IMR-90 (cell line): ENCODE data around the gene GNA15. TPM values are rescaled to one million over a fixed set of nuclear protein-coding genes. Genes with fewer than 3 reads are reported as not detected.

Experiments used
- ATAC-seq: fragments of 200-7000 bp; cut with Tn5 transposase; 2 replicates; pipeline ENCODE4 v1.9.1; 2020; ENCODE audit warnings: low read depth, mild to moderate bottlenecking, moderate library complexity
- BruUV-seq: library from RNA; stranded (reverse); fragments of 400-500 nt; replicated peaks from 2 replicates; lab custom pipeline; 2021; lab: Mats Ljungman, UMichigan
- CTCF ChIA-PET: fragments of 300-600 bp; formaldehyde crosslinking; extraction: SDS; loops from one replicate; lab custom pipeline; 2021; ENCODE audit warnings: antibody characterized with exemption; lab: Yijun Ruan, JAX
- POLR2A ChIA-PET: fragments of 300-600 bp; sonication (Branson Sonifier 250); formaldehyde crosslinking; loops from one replicate; lab custom pipeline; 2022; ENCODE audit warnings: antibody characterized with exemption; ENCODE audit not compliant: unreplicated experiment; lab: Charles Lee
- DNase-seq: peaks from one replicate; pipeline ENCODE4 v3.0.0; 2013
- H2AFZ ChIP-seq: replicated peaks from 2 replicates; pipeline ENCODE3; 2013; ENCODE audit warnings: low read length, mild to moderate bottlenecking; ENCODE audit not compliant: poor library complexity
- H2AK5ac ChIP-seq: 2 replicates; pipeline ENCODE4 v1.6.1; 2013; ENCODE audit warnings: low read depth, low read length, inconsistent platforms
- H2AK9ac ChIP-seq: replicated peaks from 2 replicates; pipeline ENCODE3; 2013; ENCODE audit warnings: mild to moderate bottlenecking, low read depth, low read length, moderate library complexity; ENCODE audit not compliant: poor library complexity
- H2BK120ac ChIP-seq: 2 replicates; pipeline ENCODE4 v1.6.1; 2013; ENCODE audit warnings: low read depth, low read length, inconsistent platforms
- H2BK15ac ChIP-seq: 3 replicates; pipeline ENCODE4 v1.6.1; 2013; ENCODE audit warnings: low read depth, low read length, inconsistent platforms
- H2BK20ac ChIP-seq: 2 replicates; pipeline ENCODE4 v1.6.1; 2013; ENCODE audit warnings: low read depth, mild to moderate bottlenecking, inconsistent platforms, low read length, moderate library complexity
- H2BK5ac ChIP-seq: 2 replicates; pipeline ENCODE4 v1.6.1; 2013; ENCODE audit warnings: mild to moderate bottlenecking, low read depth, low read length, inconsistent platforms; ENCODE audit not compliant: poor library complexity, severe bottlenecking
- H3K14ac ChIP-seq: replicated peaks from 2 replicates; pipeline ENCODE4 v1.6.1; 2013; ENCODE audit warnings: low read depth, low read length, inconsistent platforms
- H3K18ac ChIP-seq: 2 replicates; pipeline ENCODE4 v1.6.1; 2013; ENCODE audit warnings: low read depth, low read length, control low read depth
- H3K23ac ChIP-seq: 2 replicates; pipeline ENCODE4 v1.6.1; 2013; ENCODE audit warnings: low read depth, low read length, inconsistent platforms
- H3K27ac ChIP-seq: 2 replicates; pipeline ENCODE4 v1.5.1; 2013; ENCODE audit warnings: mild to moderate bottlenecking, control low read depth, low read length; ENCODE audit not compliant: insufficient read depth
- H3K27me3 ChIP-seq: 2 replicates; pipeline ENCODE4 v1.6.1; 2013; ENCODE audit warnings: low read length; ENCODE audit not compliant: control insufficient read depth, insufficient read depth
- H3K36me3 ChIP-seq: 2 replicates; pipeline ENCODE4 v1.6.1; 2013; ENCODE audit warnings: low read length, mixed read lengths; ENCODE audit not compliant: control insufficient read depth, insufficient read depth
- H3K4ac ChIP-seq: 2 replicates; pipeline ENCODE4 v1.6.1; 2013; ENCODE audit warnings: low read depth, low read length, inconsistent platforms
- H3K4me1 ChIP-seq: 2 replicates; pipeline ENCODE4 v1.6.1; 2013; ENCODE audit warnings: low read length, mixed read lengths; ENCODE audit not compliant: control insufficient read depth, insufficient read depth
- H3K4me2 ChIP-seq: 2 replicates; pipeline ENCODE4 v1.6.1; 2013; ENCODE audit warnings: low read depth, mild to moderate bottlenecking, control low read depth, low read length, moderate library complexity
- H3K4me3 ChIP-seq: 2 replicates; pipeline ENCODE4 v1.5.1; 2013; ENCODE audit warnings: low read depth, mild to moderate bottlenecking, control low read depth, low read length, moderate library complexity; ENCODE audit not compliant: insufficient read depth
- H3K56ac ChIP-seq: 2 replicates; pipeline ENCODE4 v1.6.1; 2013; ENCODE audit warnings: low read length, inconsistent platforms; ENCODE audit not compliant: insufficient read depth; ENCODE audit errors: extremely low read depth
- H3K79me1 ChIP-seq, 2 experiments: 2 replicates each; pipeline ENCODE4 v1.6.1; 2013; ENCODE audit warnings: low read length in 2 of 2, inconsistent platforms in 1 of 2, low read depth in 1 of 2
- H3K9ac ChIP-seq: 2 replicates; pipeline ENCODE4 v1.6.1; 2013; ENCODE audit warnings: low read depth, low read length, control low read depth
- H3K9me1 ChIP-seq: 2 replicates; pipeline ENCODE4 v1.6.1; 2013; ENCODE audit warnings: low read length, inconsistent platforms; ENCODE audit not compliant: insufficient read depth
- H3K9me3 ChIP-seq: 2 replicates; pipeline ENCODE4 v1.6.1; 2013; ENCODE audit warnings: low read length; ENCODE audit not compliant: control insufficient read depth, insufficient read depth
- H4K20me1 ChIP-seq: 2 replicates; pipeline ENCODE4 v1.6.1; 2013; ENCODE audit warnings: low read length, inconsistent platforms; ENCODE audit not compliant: insufficient read depth
- H4K5ac ChIP-seq: 2 replicates; pipeline ENCODE4 v1.6.1; 2013; ENCODE audit warnings: mild to moderate bottlenecking, low read depth, low read length, control low read depth
- H4K8ac ChIP-seq, 2 experiments: 2 replicates each; pipeline ENCODE4 v1.6.1; 2013; ENCODE audit warnings: low read depth in 2 of 2, low read length in 2 of 2, control low read depth in 1 of 2, inconsistent platforms in 1 of 2
- H4K91ac ChIP-seq: 2 replicates; pipeline ENCODE4 v1.6.1; 2013; ENCODE audit warnings: low read depth, low read length, inconsistent platforms; ENCODE audit not compliant: insufficient read depth
- BHLHE40 ChIP-seq: fragments of 150-350 bp; IDR thresholded peaks from 2 replicates; pipeline ENCODE4 v1.6.1; 2016; ENCODE audit warnings: mild to moderate bottlenecking, low read depth, low read length
- CEBPB ChIP-seq: IDR thresholded peaks from 2 replicates; pipeline ENCODE4 v1.6.1; 2012; ENCODE audit warnings: low read depth, low read length, improper control_type of control experiment
- CHD1 ChIP-seq: IDR thresholded peaks from 2 replicates; pipeline ENCODE4 v1.6.1; 2012; ENCODE audit warnings: low read depth, low read length, improper control_type of control experiment
- FOS ChIP-seq: fragments of 150-350 bp; IDR thresholded peaks from 2 replicates; pipeline ENCODE4 v1.6.1; 2016; ENCODE audit warnings: low read depth, low read length
- MAFK ChIP-seq: IDR thresholded peaks from 2 replicates; pipeline ENCODE4 v1.6.1; 2012; ENCODE audit warnings: low read depth, low read length, improper control_type of control experiment
- MAZ ChIP-seq: IDR thresholded peaks from 2 replicates; pipeline ENCODE4 v1.6.1; 2012; ENCODE audit warnings: low read depth, mild to moderate bottlenecking, low read length, improper control_type of control experiment, moderate library complexity, borderline replicate concordance
- MXI1 ChIP-seq: IDR thresholded peaks from 2 replicates; pipeline ENCODE4 v1.6.1; 2012; ENCODE audit warnings: low read depth, mild to moderate bottlenecking, low read length, moderate library complexity, borderline replicate concordance
- NFE2L2 ChIP-seq: fragments of 150-350 bp; IDR thresholded peaks from 2 replicates; pipeline ENCODE4 v1.6.1; 2016; ENCODE audit warnings: low read depth, mild to moderate bottlenecking, low read length
- POLR2A ChIP-seq: IDR thresholded peaks from 2 replicates; pipeline ENCODE4 v1.6.1; 2012; ENCODE audit warnings: mild to moderate bottlenecking, low read depth, low read length
- RAD21 ChIP-seq: IDR thresholded peaks from 2 replicates; pipeline ENCODE4 v1.6.1; 2012; ENCODE audit warnings: low read length, improper control_type of control experiment
- RCOR1 ChIP-seq: IDR thresholded peaks from 2 replicates; pipeline ENCODE4 v1.6.1; 2012; ENCODE audit warnings: mild to moderate bottlenecking, low read length, improper control_type of control experiment; ENCODE audit not compliant: insufficient replicate concordance
- RFX5 ChIP-seq: IDR thresholded peaks from 2 replicates; pipeline ENCODE4 v1.8.0; 2012; ENCODE audit warnings: low read depth, mild to moderate bottlenecking, low read length, moderate library complexity
- SMC3 ChIP-seq: fragments of 150-350 bp; IDR thresholded peaks from 2 replicates; pipeline ENCODE4 v1.6.1; 2016; ENCODE audit warnings: low read depth, mild to moderate bottlenecking, antibody characterized with exemption, low read length, moderate library complexity
- WGBS, 2 experiments: methylation state at CpG; one replicate each; pipeline versions ENCODE4 v1.1.5 to v1.1.7; 2013; ENCODE audit warnings: missing lambda C conversion rate in 2 of 2; ENCODE audit not compliant: insufficient read length in 1 of 2; ENCODE audit errors: extremely low coverage in 2 of 2; 5-methylcytosine and 5-hydroxymethylcytosine counted together
- dilution Hi-C: fragments of 300-500 bp; cut with HindIII; formaldehyde crosslinking; loops from one replicate; pipeline ENCODE4 v1.14.3; 2018; ENCODE audit warnings: low sequenced_read_pairs; ENCODE audit not compliant: unreplicated experiment
- in situ Hi-C: fragments of 300-500 bp; cut with MboI; formaldehyde crosslinking; loops from 3 replicates; pipeline ENCODE4 v1.14.3; 2019; ENCODE audit warnings: low sequenced_read_pairs, inconsistent platforms, mixed read lengths
- intact Hi-C: fragments of 100-400 bp; cut with micrococcal nuclease; formaldehyde crosslinking; loops from 2 replicates; pipeline ENCODE4 v1.10.0; 2022
- polyA plus RNA-seq, 3 experiments: library from polyadenylated mRNA; depleted of rRNA; stranded (reverse); fragments of >200 nt; gene quantifications; 2 replicates each; pipeline ENCODE4 v1.2.3, GENCODE V29; 2012; ENCODE audit warnings: low replicate concordance in 1 of 3
- total RNA-seq: library from RNA; depleted of rRNA; stranded (reverse); fragments of >200 nt; gene quantifications from 2 replicates; pipeline ENCODE4 v1.2.3, GENCODE V29; 2012
- TF ChIP-seq, protein P1 (sequence below): fragments of 150-350 bp; IDR thresholded peaks from 2 replicates; pipeline ENCODE4 v1.6.1; 2017; ENCODE audit warnings: mild to moderate bottlenecking, antibody characterized with exemption, low read length, low read depth
- TF ChIP-seq, protein P2 (sequence below): fragments of 150-350 bp; IDR thresholded peaks from 2 replicates; pipeline ENCODE4 v1.6.1; 2016; ENCODE audit warnings: low read depth, mild to moderate bottlenecking, low read length, moderate library complexity, borderline replicate concordance
- TF ChIP-seq, protein P3 (sequence below): conservative IDR thresholded peaks from 2 replicates; pipeline ENCODE4 v1.5.1; 2012; ENCODE audit warnings: mild to moderate bottlenecking, low read depth, low read length, improper control_type of control experiment

GNA15 gene
- total and polyA plus RNA-seq, 2 of the 4 experiments (the other 2 are of a cell fraction) = 0.18 TPM; not detected in 1

DNA sequence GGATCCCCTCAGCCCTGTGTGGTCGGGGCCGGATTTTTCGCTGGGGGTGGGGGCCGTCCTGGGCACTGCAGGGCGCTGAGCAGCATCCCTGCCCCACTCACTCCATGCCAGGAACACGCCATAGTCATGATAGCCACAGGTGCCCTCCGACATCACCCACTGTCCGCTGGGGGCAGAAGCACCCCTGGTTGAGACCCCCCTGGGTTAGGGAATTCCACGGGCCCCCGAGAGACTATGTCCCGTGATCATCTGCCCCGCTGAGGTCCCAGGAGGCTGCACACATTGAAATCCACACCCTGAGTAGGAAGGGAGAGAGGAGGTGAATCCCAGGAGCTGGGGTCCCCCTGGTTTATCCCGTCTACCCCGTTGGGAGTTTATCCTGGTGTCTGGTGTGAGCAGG lies 66.1 kb downstream of the GNA15 start:
- Histone ChIP-seq H2BK120ac (no peak overlapping the region), H2AFZ (no peak overlapping the region), H2AK9ac (no peak overlapping the region), H3K27ac (no peak overlapping the region), H3K9ac (no peak overlapping the region), H3K4me2 (no peak overlapping the region), H2AK5ac (no peak overlapping the region), H2BK5ac (no peak overlapping the region), H3K4me3 (no peak overlapping the region), H3K36me3 (peaks cover 33% of the 10 kb centered on the region), H4K5ac (no peak overlapping the region), H2BK15ac (no peak overlapping the region), H3K9me3 (no peaks in the 10 kb centered on the region), H3K14ac (no peak overlapping the region), H3K9me1 (no peaks in the 10 kb centered on the region), H4K20me1 (no peaks in the 10 kb centered on the region), H4K8ac (no peak overlapping the region), H3K18ac (no peak overlapping the region), H3K4me1 (no peaks in the 10 kb centered on the region), H3K56ac (no peak overlapping the region), H4K91ac (no peak overlapping the region), H3K27me3 (no peaks in the 10 kb centered on the region), H3K79me1 (peaks cover 0 to 2% of the 10 kb centered on the region in 2 experiments; a peak in 2 of 4 replicates), H2BK20ac (no peak overlapping the region), H3K23ac (no peak overlapping the region), H3K4ac (no peak overlapping the region)
- no TSS peak for BruUV-seq
- intact Hi-C loops = no loop called here
- TF ChIP-seq CEBPB (no peak), POLR2A (no peak), SMC3 (no peak), MAZ (no peak), RCOR1 (no peak), BHLHE40 (no peak), NFE2L2 (no peak), RFX5 (no peak), MXI1 (no peak), MAFK (no peak), RAD21 (no peak), FOS (no peak), CHD1 (no peak)
- TF ChIP-seq, protein P1, sequence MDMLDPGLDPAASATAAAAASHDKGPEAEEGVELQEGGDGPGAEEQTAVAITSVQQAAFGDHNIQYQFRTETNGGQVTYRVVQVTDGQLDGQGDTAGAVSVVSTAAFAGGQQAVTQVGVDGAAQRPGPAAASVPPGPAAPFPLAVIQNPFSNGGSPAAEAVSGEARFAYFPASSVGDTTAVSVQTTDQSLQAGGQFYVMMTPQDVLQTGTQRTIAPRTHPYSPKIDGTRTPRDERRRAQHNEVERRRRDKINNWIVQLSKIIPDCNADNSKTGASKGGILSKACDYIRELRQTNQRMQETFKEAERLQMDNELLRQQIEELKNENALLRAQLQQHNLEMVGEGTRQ = no peak
- TF ChIP-seq, protein P2, sequence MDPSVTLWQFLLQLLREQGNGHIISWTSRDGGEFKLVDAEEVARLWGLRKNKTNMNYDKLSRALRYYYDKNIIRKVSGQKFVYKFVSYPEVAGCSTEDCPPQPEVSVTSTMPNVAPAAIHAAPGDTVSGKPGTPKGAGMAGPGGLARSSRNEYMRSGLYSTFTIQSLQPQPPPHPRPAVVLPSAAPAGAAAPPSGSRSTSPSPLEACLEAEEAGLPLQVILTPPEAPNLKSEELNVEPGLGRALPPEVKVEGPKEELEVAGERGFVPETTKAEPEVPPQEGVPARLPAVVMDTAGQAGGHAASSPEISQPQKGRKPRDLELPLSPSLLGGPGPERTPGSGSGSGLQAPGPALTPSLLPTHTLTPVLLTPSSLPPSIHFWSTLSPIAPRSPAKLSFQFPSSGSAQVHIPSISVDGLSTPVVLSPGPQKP = no peak
- TF ChIP-seq, protein P3, sequence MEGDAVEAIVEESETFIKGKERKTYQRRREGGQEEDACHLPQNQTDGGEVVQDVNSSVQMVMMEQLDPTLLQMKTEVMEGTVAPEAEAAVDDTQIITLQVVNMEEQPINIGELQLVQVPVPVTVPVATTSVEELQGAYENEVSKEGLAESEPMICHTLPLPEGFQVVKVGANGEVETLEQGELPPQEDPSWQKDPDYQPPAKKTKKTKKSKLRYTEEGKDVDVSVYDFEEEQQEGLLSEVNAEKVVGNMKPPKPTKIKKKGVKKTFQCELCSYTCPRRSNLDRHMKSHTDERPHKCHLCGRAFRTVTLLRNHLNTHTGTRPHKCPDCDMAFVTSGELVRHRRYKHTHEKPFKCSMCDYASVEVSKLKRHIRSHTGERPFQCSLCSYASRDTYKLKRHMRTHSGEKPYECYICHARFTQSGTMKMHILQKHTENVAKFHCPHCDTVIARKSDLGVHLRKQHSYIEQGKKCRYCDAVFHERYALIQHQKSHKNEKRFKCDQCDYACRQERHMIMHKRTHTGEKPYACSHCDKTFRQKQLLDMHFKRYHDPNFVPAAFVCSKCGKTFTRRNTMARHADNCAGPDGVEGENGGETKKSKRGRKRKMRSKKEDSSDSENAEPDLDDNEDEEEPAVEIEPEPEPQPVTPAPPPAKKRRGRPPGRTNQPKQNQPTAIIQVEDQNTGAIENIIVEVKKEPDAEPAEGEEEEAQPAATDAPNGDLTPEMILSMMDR = no peak
- CTCF ChIA-PET = interaction anchor here (1.3 kb wide), 1 partner anchor 14 kb away, joined by 3 read pairs; no protein-coding TSS in a partner anchor
- dilution Hi-C loops = no loop called here
- ATAC-seq (no peak), DNase-seq (no peak)
- in situ Hi-C loops = no loop called here
- POLR2A ChIA-PET = no interaction called here
- WGBS, 2 experiments = 94% methylated on average over 6 of the region's 14 CpGs; no CpG with 5 or more reads in 1 of the 2 experiments
